ENCODE measurements around the gene TRAF3IP1.
"Not testable (repeated sequence)": the region's sequence is repeated elsewhere in the genome, so short reads cannot be mapped to it uniquely, and the experiment has no call there.

The TRAF3IP1 gene

DNA sequence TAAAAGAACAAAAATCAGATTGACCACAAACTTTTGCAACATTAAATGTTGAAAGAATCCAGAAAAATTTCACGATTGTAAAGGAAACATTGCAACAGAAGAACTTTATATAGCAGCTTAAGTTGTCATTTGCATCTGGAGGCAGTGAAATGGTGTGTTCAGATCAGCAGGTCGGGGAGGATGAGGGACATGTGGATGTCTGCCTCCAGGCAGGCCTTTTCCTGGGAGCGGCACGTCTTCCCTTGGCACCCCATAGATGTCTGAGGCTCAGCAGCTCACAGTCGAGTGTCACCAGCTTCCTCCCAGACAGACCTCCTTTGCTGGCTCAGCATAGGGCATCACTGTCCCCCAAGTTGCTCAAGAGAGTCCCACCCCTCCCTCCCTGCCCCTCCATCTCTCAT lies 62.1 kb downstream of the TRAF3IP1 start:
- no peak for DNase-seq

- DNase-seq: no peak
These were observed 62.8 kb downstream of the TRAF3IP1 start for GRCh38 chr2:238383135-238383534.

DNA sequence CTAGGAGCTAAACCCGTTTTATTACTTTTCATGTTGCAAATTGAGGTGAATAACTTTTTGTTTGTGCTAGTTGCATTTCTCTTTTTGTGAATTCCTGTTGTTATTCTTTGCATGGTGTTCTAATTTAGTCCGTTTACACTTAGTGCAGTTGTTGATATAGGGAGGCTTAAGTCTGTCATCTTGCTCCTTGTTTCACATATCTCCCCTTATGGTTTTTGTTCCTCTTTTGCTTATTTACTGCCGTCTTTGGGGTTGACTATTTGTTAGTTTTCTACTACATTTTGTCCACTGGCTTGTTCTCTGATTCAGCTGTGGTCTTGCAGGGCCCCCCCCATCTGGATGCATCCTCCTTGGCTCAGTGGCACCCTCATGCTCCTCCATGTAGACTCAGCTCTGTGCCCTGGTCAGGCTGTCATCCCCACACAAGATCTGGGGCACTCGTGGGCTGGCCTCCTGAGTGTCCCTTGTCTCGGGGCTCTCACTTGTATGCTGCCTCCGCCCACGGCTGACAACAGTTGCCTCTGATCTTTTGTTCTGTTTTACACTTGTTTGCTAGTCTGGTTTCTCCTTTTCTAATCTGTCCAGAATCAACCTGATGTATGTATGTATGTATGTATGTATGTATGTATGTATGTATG lies 63.5 kb downstream of the TRAF3IP1 start:
- no peak for DNase-seq

GRCh38 chr2:238387332-238387731 lies 67.0 kb downstream of the TRAF3IP1 start:
- no peak for DNase-seq

GRCh38 chr2:238388794-238389193 lies 68.5 kb downstream of the TRAF3IP1 start:
- no peak for DNase-seq

GRCh38 chr2:238389988-238390589 lies 69.8 kb downstream of the TRAF3IP1 start:
- peak; percentile 9 for DNase-seq

DNA sequence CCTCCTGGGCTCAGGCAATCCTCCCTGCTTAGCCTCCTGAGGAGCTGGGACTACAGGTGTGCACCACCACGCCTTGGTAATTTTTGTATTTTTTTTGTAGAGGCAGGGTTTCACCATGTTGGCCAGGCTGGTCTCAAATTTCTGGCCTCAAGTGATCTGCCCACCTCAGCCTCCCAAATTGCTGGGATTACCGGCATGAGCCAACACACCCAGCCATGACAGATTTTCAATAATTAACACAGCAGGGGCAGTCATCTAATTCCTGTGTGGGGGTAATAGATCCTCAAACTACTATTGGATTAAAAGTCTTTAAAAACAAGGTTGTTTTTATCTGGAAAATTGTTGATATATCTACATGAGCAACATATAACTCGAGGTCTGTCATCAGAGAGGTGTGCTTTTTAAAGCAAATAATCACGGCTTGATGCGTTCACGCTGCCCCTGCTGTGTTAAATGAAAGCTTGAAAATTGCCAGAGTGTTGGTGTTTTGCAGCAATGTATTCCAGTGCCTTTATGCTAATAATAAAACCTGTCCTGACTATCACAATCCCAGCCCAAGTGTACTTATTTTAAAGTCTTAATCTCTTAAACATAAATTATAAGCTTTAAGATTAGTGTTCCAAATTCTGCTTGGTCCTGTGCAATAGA lies 70.8 kb downstream of the TRAF3IP1 start:
- DNase-seq: no peak

- DNase-seq: no peak
These were observed 76.3 kb downstream of the TRAF3IP1 start for GRCh38 chr2:238396663-238397062.

DNA sequence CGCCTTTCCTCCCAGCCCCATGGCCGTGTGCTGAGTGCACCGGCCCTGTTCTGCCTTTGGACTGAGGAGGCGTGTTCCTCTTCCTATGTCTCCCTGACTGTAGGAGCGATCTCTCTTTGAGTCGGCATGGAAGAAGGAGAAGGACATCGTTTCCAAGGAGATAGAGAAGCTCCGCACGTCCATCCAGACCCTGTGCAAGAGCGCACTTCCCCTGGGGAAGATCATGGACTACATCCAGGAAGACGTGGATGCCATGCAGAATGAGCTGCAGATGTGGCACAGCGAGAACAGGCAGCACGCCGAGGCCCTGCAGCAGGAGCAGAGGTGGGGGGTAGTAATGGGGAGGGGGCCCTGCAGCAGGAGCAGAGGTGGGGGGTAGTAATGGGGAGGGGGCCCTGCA lies 77.0 kb downstream of the TRAF3IP1 start:
- no peak for DNase-seq

DNA sequence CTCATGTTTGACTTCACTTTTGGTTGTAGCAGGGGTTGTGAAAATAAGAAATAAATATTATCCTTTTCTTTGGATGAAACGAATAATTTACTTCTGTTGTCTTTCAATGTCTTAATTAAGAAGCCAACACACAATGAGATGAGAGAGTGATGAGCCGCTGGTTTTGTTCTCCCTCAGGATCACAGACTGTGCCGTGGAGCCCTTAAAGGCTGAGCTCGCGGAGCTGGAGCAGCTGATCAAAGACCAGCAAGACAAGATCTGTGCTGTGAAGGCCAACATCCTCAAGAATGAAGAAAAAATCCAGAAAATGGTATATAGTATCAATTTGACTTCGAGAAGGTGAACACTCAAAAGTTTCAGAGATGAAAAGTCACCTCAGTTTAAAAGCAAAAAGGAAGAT lies 78.3 kb downstream of the TRAF3IP1 start:
- DNase-seq: no peak

- DNase-seq: no peak
These were observed 78.8 kb downstream of the TRAF3IP1 start for GRCh38 chr2:238399094-238399493.

DNA sequence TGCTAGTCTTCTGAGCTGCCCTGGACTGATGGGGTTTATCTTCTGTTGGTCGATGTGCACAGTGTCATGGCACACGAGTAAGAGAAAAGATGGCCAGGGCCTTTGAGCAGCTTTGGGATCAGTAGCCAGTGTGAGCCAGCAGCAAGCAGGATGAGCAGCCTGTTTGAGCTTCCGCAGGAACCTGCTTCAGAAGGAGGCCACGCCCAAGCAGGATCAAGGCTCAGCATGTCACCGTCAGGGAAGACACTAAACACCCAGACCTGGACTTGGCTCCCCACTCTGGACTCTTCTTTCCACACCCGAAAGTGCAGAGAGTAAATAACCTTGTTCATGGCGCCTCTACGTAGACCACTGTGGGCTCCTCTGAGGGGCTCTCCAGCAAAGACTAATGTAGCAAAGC lies 81.2 kb downstream of the TRAF3IP1 start:
- no peak for DNase-seq

GRCh38 chr2:238403632-238404405 lies 83.5 kb downstream of the TRAF3IP1 start:
- DNase-seq: no peak

- DNase-seq: no peak
These were observed 84.3 kb downstream of the TRAF3IP1 start for GRCh38 chr2:238404406-238405216.

- not testable (repeated sequence) for DNase-seq
These were observed 84.9 kb downstream of the TRAF3IP1 start for GRCh38 chr2:238405217-238405555.

DNA sequence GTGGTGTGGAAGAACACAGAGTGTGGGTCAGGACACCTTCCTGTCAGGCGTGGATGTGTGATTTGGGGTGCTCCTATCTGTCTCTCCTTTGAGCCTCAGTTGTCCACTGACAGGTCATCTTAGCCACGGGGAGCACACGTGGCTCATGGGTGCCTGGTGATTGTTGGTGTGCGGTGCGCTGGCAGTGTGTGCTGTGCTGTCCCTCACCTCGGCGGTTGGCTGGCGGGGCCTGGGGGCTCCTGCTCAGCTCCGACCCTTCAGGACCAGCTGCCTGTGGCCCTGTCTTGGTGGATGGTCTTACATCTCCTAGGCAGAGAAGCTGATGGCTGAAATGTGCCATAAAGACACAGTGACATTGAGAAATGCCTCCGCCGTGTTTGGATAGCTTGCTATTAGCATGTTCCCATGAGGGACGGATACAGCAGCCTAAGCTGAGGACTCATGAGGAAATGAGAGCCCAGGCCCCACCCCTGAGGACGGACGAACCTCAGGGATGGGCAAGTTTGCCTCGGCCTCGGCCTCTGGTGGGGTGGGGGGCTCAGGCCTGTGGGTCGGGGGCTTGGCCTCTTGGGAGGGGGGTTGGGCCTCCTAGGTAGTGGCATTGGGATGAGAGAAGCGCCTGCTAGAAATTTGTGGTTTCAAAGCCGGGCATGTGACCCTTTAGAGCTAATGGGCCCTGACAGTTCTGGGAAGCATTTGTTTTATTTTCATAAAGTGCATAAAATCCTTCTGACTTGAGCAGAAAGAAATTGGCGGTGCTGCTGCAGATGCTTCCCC lies 86.1 kb downstream of the TRAF3IP1 start:
- DNase-seq: no peak

DNA sequence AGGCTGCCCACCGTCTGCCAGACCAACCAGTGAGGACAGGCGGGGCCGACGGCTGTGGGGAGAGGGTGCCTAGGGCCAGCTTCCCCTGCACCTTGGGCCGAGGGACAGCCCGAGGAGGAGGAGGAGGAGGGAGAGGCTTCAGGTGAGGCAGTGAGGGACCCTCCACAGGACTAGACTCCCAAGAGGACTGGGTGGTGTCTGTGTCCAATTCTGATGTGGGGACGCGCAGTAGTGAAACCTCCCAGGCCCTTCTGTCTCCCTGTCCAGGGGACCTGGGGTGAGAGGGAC lies 86.6 kb downstream of the TRAF3IP1 start:
- no peak for DNase-seq

DNA sequence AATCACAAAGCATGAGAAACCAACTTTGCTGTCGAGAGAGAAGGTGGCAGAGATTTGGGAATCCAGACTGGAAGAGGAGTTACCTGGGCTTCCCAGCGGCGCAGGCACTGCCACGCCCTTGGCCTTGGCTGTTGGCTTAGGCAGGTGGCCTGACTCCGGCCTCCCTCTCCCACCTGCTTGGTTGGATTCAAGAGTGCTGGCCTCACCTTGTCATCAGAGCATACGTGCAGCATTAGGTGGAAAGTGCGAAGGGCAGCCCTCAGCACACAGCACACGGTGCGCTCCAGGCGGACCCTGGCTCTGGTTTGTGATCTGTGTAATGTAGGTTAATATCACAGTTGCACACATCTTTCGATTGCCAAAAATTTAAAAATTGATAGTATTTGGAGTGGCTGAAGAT lies 87.2 kb downstream of the TRAF3IP1 start:
- no peak for DNase-seq

DNA sequence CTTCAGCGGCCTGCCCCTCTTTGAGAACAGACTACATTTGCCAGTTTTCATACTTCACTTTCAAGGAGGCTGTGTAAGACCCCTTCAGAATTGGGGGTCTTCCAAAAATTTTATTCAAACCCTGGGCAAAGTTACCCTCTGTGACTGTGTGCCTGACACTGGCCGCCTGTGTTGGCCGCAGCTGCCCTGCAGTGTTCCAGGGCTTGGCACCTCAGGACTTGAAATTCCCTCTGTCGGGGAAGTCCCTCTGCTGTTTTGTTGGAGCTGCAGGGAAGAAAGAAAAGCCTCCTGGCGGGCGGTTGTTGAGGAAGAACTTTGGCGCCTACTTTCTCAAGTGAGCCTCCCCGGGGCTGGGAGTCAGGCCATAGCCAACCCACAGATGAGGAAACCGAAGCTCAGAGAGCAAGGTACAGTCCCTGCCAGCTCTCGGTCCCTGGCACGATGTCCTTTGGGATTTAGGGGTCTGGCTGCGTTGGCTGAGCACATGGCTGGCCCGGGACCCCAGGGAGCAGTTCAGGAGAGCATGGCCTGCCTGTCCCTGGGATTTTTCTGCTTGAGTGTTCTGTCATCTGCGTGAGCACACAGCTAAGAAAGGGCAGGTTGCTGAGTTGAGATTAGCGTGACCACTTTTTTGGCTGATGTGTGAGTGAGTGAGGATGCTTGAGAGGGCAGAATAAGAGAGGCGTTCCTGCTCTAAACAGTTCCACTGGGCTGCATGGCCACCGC lies 88.5 kb downstream of the TRAF3IP1 start:
- DNase-seq: no peak

- DNase-seq: no peak
These were observed 89.3 kb downstream of the TRAF3IP1 start for GRCh38 chr2:238409341-238410199.
